Gastroesophageal sphincter (tissue), 3 donors: ENCODE measurements around the gene ABR.

Experiments
- EP300 ChIP-seq: sonication (generic); formaldehyde crosslinking; IDR thresholded peaks from one replicate; pipeline ENCODE4 v1.6.1; 2017; ENCODE audit warnings: antibody characterized with exemption, mild to moderate bottlenecking
- POLR2A ChIP-seq, 2 donors: fragments of 450-650 bp; IDR thresholded peaks; one replicate each; pipeline ENCODE4 v1.6.1; 2017; ENCODE audit warnings: antibody characterized with exemption in 2 of 2, mild to moderate bottlenecking in 2 of 2, moderate library complexity in 1 of 2
- TF ChIP-seq, protein P1 (sequence below), 4 experiments: fragments of 200-600 bp in 2 of 4; fragments of 450-650 bp in 2 of 4; sonication (generic) in 1 of 4; IDR thresholded peaks; one replicate each; pipeline ENCODE4 v1.5.1; 2017 to 2019; ENCODE audit warnings: antibody characterized with exemption in 4 of 4, mild to moderate bottlenecking in 2 of 4, moderate library complexity in 2 of 4

DNA sequence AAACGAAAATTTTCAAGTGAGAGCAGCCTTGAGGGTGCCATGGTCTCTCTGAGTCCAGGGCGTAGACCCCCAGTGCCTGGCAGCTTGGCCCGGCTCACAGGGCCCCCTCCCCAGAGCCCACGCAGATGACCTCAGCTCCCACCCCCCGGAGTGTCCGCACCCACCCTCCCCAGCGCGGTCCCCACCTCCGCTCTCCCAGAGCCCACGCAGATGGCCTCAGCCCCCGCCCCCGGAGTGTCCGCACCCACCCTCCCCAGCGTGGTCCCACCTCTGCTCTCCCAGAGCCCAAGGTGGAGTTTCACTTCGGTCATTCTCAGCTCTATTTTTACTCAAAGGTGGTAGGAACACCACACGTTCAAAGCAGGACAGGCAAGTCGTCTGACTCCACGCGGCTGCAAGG, 13.9 kb downstream of the ABR start:
- TF ChIP-seq, protein P1, sequence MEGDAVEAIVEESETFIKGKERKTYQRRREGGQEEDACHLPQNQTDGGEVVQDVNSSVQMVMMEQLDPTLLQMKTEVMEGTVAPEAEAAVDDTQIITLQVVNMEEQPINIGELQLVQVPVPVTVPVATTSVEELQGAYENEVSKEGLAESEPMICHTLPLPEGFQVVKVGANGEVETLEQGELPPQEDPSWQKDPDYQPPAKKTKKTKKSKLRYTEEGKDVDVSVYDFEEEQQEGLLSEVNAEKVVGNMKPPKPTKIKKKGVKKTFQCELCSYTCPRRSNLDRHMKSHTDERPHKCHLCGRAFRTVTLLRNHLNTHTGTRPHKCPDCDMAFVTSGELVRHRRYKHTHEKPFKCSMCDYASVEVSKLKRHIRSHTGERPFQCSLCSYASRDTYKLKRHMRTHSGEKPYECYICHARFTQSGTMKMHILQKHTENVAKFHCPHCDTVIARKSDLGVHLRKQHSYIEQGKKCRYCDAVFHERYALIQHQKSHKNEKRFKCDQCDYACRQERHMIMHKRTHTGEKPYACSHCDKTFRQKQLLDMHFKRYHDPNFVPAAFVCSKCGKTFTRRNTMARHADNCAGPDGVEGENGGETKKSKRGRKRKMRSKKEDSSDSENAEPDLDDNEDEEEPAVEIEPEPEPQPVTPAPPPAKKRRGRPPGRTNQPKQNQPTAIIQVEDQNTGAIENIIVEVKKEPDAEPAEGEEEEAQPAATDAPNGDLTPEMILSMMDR (IDR thresholded peaks at IDR 0.05) = no peak
- no peak for TF ChIP-seq EP300
- TF ChIP-seq POLR2A (IDR thresholded peaks at IDR 0.05) = no peak
